T-helper 22 cell (primary cell): ENCODE measurements around the gene TXLNA.

Source experiments
- DNase-seq: peaks from one replicate; pipeline ENCODE4 v3.0.0-alpha.2; 2020; ENCODE audit warnings: low read depth

TXLNA gene

GRCh38 chr1:32184650-32185049 lies 5.2 kb downstream of the TXLNA start:
- no peak for DNase-seq

GRCh38 chr1:32186077-32186476 lies 6.6 kb downstream of the TXLNA start:
- DNase-seq = no peak

GRCh38 chr1:32186491-32186890 lies 7.0 kb downstream of the TXLNA start:
- no peak for DNase-seq

DNA sequence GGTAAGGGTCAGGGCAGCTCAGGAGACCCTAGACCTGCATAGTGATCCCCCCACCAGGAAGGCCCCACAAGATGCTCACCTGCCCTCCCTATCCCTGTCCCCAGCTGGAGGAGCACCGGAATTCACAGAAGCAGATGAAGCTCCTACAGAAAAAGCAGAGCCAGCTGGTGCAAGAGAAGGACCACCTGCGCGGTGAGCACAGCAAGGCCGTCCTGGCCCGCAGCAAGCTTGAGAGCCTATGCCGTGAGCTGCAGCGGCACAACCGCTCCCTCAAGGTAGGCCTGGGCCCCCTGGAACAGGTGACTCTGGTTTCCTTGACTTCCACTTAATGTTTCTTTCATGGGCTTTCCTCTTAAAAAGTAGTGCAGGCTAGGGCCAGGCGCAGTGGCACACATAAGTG lies 8.4 kb downstream of the TXLNA start:
- no peak for DNase-seq

- DNase-seq = no peak
Measured at GRCh38 chr1:32192220-32192948, 12.9 kb downstream of the TXLNA start.

DNA sequence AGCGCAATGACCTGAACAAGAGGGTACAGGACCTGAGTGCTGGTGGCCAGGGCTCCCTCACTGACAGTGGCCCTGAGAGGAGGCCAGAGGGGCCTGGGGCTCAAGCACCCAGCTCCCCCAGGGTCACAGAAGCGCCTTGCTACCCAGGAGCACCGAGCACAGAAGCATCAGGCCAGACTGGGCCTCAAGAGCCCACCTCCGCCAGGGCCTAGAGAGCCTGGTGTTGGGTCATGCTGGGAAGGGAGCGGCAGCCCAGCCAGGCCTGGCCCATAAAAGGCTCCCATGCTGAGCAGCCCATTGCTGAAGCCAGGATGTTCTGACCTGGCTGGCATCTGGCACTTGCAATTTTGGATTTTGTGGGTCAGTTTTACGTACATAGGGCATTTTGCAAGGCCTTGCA lies 15.5 kb downstream of the TXLNA start:
- DNase-seq = no peak

DNA sequence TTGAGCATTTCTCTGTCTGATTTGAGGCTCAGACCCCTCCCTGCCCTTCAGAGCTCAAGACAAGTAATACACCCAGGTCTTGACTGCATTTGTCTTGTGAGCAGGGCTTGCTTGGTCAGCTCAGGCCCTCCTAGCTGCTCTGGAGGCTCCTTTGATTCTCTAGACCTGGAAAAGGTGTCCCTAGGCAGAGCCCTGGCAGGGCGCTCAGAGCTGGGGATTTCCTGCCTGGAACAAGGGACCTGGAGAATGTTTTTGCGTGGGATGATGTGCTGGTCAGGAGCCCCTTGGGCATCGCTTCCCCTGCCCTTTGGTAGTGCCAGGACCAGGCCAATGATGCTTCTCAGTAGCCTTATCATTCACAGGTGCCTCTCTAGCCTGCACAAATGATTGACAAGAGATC lies 16.1 kb downstream of the TXLNA start:
- DNase-seq = no peak

GRCh38 chr1:32195972-32196823 lies 16.7 kb downstream of the TXLNA start:
- no peak for DNase-seq

DNA sequence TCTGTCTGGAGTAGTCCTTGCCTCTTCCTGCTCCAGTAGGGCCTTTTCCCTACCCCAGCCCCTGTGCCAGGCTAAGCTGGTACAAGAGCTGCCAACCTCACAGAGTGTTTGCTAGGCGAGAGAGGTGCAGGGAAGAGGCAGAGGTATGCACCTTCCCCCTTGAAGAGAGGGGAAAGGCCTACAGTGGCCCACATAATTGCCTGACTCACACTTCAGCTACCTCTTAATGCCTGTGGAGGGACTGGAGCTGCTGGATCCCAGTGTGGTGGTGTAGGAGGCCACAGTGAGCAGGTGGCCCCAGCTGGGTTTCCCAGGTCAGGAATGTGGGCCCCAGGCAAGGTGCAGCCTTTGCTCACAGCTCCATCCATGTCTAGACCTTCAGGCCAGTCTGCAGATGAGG lies 17.6 kb downstream of the TXLNA start:
- DNase-seq = no peak

DNA sequence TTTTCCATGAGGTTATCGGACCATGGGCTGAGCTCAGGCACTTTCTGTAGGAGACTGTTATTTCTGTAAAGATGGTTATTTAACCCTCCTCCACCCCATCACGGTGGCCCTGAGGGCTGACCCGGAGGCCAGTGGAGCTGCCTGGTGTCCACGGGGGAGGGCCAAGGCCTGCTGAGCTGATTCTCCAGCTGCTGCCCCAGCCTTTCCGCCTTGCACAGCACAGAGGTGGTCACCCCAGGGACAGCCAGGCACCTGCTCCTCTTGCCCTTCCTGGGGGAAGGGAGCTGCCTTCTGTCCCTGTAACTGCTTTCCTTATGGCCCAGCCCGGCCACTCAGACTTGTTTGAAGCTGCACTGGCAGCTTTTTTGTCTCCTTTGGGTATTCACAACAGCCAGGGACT lies 18.4 kb downstream of the TXLNA start:
- DNase-seq = no peak

DNA sequence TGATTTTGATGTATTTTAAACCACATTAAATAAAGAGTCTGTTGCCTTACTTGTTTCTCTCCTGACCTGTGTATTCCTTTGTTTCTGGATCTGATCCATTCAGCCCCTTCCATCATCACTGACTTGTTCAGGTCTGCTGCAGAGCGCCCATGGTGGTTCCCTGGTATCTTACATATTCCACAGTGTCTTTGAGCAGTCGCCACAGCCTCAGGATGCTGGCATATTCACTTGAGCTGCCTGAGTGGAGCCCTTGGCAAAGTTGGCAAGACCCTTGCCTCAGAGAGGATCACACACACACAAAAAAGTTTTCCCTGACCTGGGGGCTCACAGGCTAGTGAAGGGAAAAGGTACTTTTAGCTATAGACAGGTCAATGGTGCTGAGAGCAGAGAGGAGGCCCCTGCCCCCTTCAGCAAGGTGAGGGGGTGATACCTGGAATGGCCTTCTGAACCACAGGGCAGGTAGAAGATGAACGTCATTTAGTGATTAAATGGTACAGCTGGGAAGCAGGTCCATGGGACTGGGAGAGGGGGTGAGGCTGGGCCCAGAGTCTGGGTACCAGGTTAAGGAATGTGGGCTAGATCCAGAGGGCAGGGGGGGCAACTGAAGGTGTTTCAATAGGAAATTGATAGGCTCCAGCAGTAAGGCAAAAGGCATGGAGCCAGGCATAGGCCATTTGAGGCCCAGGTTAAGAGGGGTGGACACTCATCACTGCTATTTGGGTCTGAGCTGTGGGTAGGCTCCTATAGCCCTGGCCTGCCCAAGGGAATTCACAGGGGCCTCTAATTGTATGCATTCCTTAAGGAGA lies 19.0 kb downstream of the TXLNA start:
- no peak for DNase-seq

- DNase-seq = no peak
Measured at GRCh38 chr1:32199043-32199716, 19.7 kb downstream of the TXLNA start.

- DNase-seq = no peak
Measured at GRCh38 chr1:32199717-32200072, 20.2 kb downstream of the TXLNA start.

DNA sequence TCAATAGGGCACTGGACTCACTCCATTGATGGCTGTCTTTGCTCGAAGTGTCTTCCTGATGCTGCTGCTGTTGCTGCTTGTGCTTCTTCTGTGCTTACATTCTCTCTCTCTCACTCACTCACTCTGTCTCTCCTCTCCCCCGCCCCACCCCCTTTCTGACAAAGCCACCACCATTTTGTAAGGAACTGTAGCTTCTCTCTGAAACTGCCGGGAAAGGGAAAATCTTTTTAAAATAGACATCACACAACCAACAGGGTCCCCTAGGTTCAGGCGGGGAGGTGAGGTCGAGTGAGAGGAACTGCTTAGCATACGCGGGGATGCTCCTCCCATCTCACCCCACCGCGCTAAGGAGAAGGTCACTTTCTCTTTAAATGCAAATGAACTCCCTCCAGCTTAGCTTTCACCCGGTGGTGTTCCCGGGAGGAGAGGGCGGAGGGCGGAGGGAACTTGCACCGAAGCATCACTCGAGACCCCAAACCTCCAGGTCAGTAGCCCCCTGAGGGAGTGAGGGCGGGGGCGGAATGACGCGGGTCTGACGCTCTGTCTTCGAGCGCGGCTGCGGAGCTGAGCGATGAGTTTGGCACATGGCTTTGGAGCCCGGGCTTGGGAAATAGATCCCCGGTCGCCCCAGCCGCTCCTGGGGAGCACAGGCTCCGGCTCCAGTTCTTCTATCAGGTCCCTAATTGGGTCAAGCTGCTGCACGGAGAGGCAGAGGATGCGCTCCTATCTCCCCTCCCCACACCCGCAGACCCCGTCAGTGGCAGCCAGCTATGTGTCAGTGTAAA lies 20.9 kb downstream of the TXLNA start, which contains the start of gene CCDC28B:
Gene CCDC28B (plus strand): TSS at position 370 of the 785 bp plus-strand sequence. CDS start 1,341 bp downstream, outside the sequence.
- DNase-seq = peak; percentile 46

- peak; percentile 83 for DNase-seq
Measured at GRCh38 chr1:32201011-32201855, 21.8 kb downstream of the TXLNA start.

- DNase-seq = no peak
Measured at GRCh38 chr1:32204943-32205361, 25.5 kb downstream of the TXLNA start.

- peak; percentile 78 for DNase-seq
Measured at GRCh38 chr1:32205401-32206370, 26.2 kb downstream of the TXLNA start, which contains the start of gene IQCC. IQCC (plus strand) TSS chr1:32205671; CDS start chr1:32205682, 11 bp downstream.

- DNase-seq = no peak
Measured at GRCh38 chr1:32208469-32208868, 29.0 kb downstream of the TXLNA start.

- no peak for DNase-seq
Measured at GRCh38 chr1:32208891-32209328, 29.4 kb downstream of the TXLNA start, which contains the start of gene DCDC2B. DCDC2B (plus strand) TSS chr1:32209089; CDS start chr1:32209094, 5 bp downstream.
